SK-N-SH treated with all-trans-retinoic acid at 6 μM for 48 hours (cell line): ENCODE data around the gene PLEKHA4.

Experiments
- ATAC-seq: fragments of 200-7000 bp; cut with Tn5 transposase; 3 replicates; pipeline ENCODE4 v1.9.1; 2020; ENCODE audit warnings: mild to moderate bottlenecking, moderate library complexity
- ARNTL ChIP-seq: fragments of 450-650 bp; formaldehyde crosslinking; IDR thresholded peaks from 2 replicates; pipeline ENCODE4 v1.5.0; 2020; ENCODE audit warnings: low read depth, mild to moderate bottlenecking, moderate library complexity, borderline replicate concordance
- BACH2 ChIP-seq: fragments of 250-450 bp; sonication (Bioruptor Pico); IDR thresholded peaks from 2 replicates; pipeline ENCODE4 v1.9.0; 2021; ENCODE audit warnings: mild to moderate bottlenecking, borderline replicate concordance
- CSDC2 ChIP-seq: fragments of 250-450 bp; sonication (Bioruptor Pico); IDR thresholded peaks from 2 replicates; pipeline ENCODE4 v1.5.0; 2020; ENCODE audit warnings: mild to moderate bottlenecking, moderate library complexity
- ESRRG ChIP-seq: fragments of 250-450 bp; sonication (Bioruptor Pico); IDR thresholded peaks from 2 replicates; pipeline ENCODE4 v1.6.1; 2021; ENCODE audit warnings: mild to moderate bottlenecking
- GLIS3 ChIP-seq: fragments of 250-450 bp; sonication (Bioruptor Pico); IDR thresholded peaks from 2 replicates; pipeline ENCODE4 v1.5.0; 2020; ENCODE audit warnings: mild to moderate bottlenecking, moderate library complexity
- ISL1 ChIP-seq: fragments of 250-450 bp; sonication (Bioruptor Pico); IDR thresholded peaks from 2 replicates; pipeline ENCODE4 v2.1.2; 2022; ENCODE audit warnings: mild to moderate bottlenecking, moderate library complexity
- OSR1 ChIP-seq: fragments of 250-450 bp; sonication (Bioruptor Pico); IDR thresholded peaks from 2 replicates; pipeline ENCODE4 v1.8.0; 2022; ENCODE audit warnings: moderate library complexity, mild to moderate bottlenecking, inconsistent platforms
- PPARA ChIP-seq: fragments of 250-450 bp; sonication (Bioruptor Pico); IDR thresholded peaks from 2 replicates; pipeline ENCODE4 v1.5.0; 2020; ENCODE audit warnings: mild to moderate bottlenecking, borderline replicate concordance
- RARB ChIP-seq: fragments of 250-450 bp; sonication (Bioruptor Pico); IDR thresholded peaks from 2 replicates; pipeline ENCODE4 v1.8.0; 2021; ENCODE audit warnings: mild to moderate bottlenecking, moderate library complexity
- SNAI2 ChIP-seq: fragments of 250-450 bp; sonication (Bioruptor Pico); IDR thresholded peaks from 2 replicates; pipeline ENCODE4 v1.5.0; 2020; ENCODE audit warnings: mild to moderate bottlenecking, moderate library complexity
- TCF4 ChIP-seq: fragments of 250-450 bp; sonication (Bioruptor Pico); IDR thresholded peaks from 2 replicates; pipeline ENCODE4 v1.8.0; 2021; ENCODE audit warnings: mild to moderate bottlenecking, moderate library complexity, borderline replicate concordance
- TOX ChIP-seq: fragments of 250-450 bp; sonication (Bioruptor Pico); IDR thresholded peaks from 2 replicates; pipeline ENCODE4 v1.8.0; 2021; ENCODE audit warnings: mild to moderate bottlenecking, moderate library complexity, borderline replicate concordance
- ZC3H10 ChIP-seq: fragments of 250-450 bp; sonication (Bioruptor Pico); IDR thresholded peaks from 2 replicates; pipeline ENCODE4 v1.5.1; 2021; ENCODE audit warnings: mild to moderate bottlenecking, moderate library complexity
- ZFP3 ChIP-seq: fragments of 250-450 bp; sonication (Bioruptor Pico); IDR thresholded peaks from 2 replicates; pipeline ENCODE4 v1.5.0; 2020; ENCODE audit warnings: mild to moderate bottlenecking, moderate library complexity
- ZFP30 ChIP-seq: fragments of 450-650 bp; formaldehyde crosslinking; IDR thresholded peaks from 2 replicates; pipeline ENCODE4 v1.5.0; 2022; ENCODE audit warnings: mild to moderate bottlenecking, moderate library complexity
- ZNF565 ChIP-seq: fragments of 450-650 bp; formaldehyde crosslinking; conservative IDR thresholded peaks from 2 replicates; pipeline ENCODE4 v1.5.0; 2020; ENCODE audit warnings: low read depth, mild to moderate bottlenecking, moderate library complexity
- ZNF70 ChIP-seq: fragments of 450-650 bp; formaldehyde crosslinking; IDR thresholded peaks from 2 replicates; pipeline ENCODE4 v1.5.0; 2020; ENCODE audit warnings: mild to moderate bottlenecking, moderate library complexity
- ZNF8 ChIP-seq: fragments of 450-650 bp; formaldehyde crosslinking; IDR thresholded peaks from 2 replicates; pipeline ENCODE4 v1.5.0; 2020; ENCODE audit warnings: mild to moderate bottlenecking, moderate library complexity
- TF ChIP-seq, protein P1 (sequence below): fragments of 250-450 bp; sonication (Bioruptor Pico); IDR thresholded peaks from 2 replicates; pipeline ENCODE4 v1.8.0; 2021; ENCODE audit warnings: low read depth, mild to moderate bottlenecking, moderate library complexity, borderline replicate concordance
- TF ChIP-seq, protein P2 (sequence below): fragments of 250-450 bp; sonication (Bioruptor Pico); IDR thresholded peaks from 2 replicates; pipeline ENCODE4 v1.8.0; 2020; ENCODE audit warnings: mild to moderate bottlenecking, moderate library complexity, borderline replicate concordance
- TF ChIP-seq, protein P3 (sequence below): fragments of 250-450 bp; sonication (Bioruptor Pico); IDR thresholded peaks from 2 replicates; pipeline ENCODE4 v1.5.0; 2020; ENCODE audit warnings: mild to moderate bottlenecking, moderate library complexity

Gene PLEKHA4

DNA sequence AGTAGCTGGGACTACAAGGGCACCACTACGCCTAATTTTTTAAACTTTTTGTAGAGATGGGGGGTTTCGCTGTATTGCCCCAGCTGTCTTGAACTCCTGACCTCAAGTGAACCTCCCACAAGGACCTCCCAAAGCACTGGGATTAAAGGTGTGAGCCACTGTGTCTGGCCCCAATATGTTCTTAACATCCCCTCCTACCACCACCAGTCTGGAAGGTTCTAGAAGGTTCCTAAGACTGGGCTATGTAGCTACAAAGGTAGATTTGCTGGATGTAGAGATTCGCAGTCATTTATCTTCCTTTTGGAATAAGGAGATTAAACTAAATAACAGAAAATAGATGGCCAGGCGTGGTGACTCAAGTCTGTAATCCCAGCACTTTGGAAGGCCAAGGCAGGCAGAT is 37.5 kb downstream of the PLEKHA4 start:
- TF ChIP-seq ZNF8 (CRISPR knock-in tag) (no peak), ZFP3 (no peak), GLIS3 (CRISPR knock-in tag) (no peak), RARB (CRISPR knock-in tag) (no peak), ZFP30 (CRISPR knock-in tag) (no peak), OSR1 (CRISPR knock-in tag) (no peak), CSDC2 (no peak), BACH2 (CRISPR knock-in tag) (no peak), ARNTL (no peak), SNAI2 (CRISPR knock-in tag) (no peak), ZNF565 (CRISPR knock-in tag) (no peak), ISL1 (no peak), TCF4 (CRISPR knock-in tag) (no peak), ESRRG (CRISPR knock-in tag) (no peak)
- TF ChIP-seq, protein P1, sequence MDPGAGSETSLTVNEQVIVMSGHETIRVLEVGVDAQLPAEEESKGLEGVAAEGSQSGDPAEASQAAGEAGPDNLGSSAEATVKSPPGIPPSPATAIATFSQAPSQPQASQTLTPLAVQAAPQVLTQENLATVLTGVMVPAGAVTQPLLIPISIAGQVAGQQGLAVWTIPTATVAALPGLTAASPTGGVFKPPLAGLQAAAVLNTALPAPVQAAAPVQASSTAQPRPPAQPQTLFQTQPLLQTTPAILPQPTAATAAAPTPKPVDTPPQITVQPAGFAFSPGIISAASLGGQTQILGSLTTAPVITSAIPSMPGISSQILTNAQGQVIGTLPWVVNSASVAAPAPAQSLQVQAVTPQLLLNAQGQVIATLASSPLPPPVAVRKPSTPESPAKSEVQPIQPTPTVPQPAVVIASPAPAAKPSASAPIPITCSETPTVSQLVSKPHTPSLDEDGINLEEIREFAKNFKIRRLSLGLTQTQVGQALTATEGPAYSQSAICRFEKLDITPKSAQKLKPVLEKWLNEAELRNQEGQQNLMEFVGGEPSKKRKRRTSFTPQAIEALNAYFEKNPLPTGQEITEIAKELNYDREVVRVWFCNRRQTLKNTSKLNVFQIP = no peak
- ATAC-seq = no peak

DNA sequence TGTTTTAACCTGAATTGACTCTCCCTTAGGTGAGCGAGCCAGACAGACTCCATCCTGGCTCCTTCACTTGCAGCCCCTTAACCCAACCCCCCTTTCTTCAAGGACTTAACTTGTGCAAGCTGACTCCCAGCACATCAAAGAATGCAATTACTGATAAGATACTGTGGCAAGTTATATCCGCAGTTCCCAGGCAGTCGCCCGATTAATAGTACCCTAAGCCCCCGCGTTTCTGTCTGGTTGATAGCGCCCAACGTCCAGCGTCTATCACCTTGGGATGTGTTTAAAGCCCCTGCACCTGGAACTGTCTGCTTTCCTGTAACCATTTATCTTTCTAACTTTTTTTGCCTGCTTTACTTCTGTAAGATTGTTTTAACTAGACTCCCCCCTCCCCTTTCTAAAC is 38.3 kb downstream of the PLEKHA4 start:
- no peak for TF ChIP-seq ARNTL
- no peak for TF ChIP-seq ZFP30 (CRISPR knock-in tag)
- no peak for TF ChIP-seq ZC3H10
- no peak for TF ChIP-seq ISL1
- no peak for TF ChIP-seq SNAI2 (CRISPR knock-in tag)
- no peak for TF ChIP-seq RARB (CRISPR knock-in tag)
- TF ChIP-seq, protein P1 = no peak
- TF ChIP-seq, protein P2, sequence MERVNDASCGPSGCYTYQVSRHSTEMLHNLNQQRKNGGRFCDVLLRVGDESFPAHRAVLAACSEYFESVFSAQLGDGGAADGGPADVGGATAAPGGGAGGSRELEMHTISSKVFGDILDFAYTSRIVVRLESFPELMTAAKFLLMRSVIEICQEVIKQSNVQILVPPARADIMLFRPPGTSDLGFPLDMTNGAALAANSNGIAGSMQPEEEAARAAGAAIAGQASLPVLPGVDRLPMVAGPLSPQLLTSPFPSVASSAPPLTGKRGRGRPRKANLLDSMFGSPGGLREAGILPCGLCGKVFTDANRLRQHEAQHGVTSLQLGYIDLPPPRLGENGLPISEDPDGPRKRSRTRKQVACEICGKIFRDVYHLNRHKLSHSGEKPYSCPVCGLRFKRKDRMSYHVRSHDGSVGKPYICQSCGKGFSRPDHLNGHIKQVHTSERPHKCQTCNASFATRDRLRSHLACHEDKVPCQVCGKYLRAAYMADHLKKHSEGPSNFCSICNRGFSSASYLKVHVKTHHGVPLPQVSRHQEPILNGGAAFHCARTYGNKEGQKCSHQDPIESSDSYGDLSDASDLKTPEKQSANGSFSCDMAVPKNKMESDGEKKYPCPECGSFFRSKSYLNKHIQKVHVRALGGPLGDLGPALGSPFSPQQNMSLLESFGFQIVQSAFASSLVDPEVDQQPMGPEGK = no peak
- TF ChIP-seq, all 23 proteins: peak for 0
- no peak for ATAC-seq

DNA sequence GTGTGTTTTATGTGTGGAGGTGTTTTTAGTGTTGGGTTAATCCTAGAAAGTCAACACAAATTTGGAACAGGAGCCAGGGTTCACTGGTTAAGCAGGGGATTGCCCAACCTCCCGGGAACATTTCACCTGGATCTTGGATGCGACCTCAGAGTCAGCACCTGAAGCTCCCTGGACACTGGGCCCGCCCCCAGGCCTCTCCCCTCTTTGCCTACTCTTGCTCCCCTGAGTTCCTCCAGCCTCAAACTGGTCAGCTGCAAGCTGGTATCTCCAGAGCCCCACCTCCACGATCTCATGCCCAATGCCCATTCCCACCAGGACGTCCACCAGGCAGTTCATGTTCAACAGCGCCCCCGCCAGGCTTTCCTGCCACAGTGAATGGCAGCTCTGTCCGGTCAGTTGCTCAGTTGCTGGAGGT is 41.8 kb downstream of the PLEKHA4 start:
- TF ChIP-seq ZFP30 (CRISPR knock-in tag) (no peak), ZFP3 (no peak), ARNTL (no peak), OSR1 (CRISPR knock-in tag) (no peak), PPARA (CRISPR knock-in tag) (no peak), BACH2 (CRISPR knock-in tag) (no peak), ZNF565 (CRISPR knock-in tag) (no peak), ISL1 (no peak), TOX (CRISPR knock-in tag) (no peak), ZNF8 (CRISPR knock-in tag) (no peak)
- TF ChIP-seq, protein P3, sequence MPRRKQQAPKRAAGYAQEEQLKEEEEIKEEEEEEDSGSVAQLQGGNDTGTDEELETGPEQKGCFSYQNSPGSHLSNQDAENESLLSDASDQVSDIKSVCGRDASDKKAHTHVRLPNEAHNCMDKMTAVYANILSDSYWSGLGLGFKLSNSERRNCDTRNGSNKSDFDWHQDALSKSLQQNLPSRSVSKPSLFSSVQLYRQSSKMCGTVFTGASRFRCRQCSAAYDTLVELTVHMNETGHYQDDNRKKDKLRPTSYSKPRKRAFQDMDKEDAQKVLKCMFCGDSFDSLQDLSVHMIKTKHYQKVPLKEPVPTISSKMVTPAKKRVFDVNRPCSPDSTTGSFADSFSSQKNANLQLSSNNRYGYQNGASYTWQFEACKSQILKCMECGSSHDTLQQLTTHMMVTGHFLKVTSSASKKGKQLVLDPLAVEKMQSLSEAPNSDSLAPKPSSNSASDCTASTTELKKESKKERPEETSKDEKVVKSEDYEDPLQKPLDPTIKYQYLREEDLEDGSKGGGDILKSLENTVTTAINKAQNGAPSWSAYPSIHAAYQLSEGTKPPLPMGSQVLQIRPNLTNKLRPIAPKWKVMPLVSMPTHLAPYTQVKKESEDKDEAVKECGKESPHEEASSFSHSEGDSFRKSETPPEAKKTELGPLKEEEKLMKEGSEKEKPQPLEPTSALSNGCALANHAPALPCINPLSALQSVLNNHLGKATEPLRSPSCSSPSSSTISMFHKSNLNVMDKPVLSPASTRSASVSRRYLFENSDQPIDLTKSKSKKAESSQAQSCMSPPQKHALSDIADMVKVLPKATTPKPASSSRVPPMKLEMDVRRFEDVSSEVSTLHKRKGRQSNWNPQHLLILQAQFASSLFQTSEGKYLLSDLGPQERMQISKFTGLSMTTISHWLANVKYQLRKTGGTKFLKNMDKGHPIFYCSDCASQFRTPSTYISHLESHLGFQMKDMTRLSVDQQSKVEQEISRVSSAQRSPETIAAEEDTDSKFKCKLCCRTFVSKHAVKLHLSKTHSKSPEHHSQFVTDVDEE (CRISPR knock-in tag) = no peak

DNA sequence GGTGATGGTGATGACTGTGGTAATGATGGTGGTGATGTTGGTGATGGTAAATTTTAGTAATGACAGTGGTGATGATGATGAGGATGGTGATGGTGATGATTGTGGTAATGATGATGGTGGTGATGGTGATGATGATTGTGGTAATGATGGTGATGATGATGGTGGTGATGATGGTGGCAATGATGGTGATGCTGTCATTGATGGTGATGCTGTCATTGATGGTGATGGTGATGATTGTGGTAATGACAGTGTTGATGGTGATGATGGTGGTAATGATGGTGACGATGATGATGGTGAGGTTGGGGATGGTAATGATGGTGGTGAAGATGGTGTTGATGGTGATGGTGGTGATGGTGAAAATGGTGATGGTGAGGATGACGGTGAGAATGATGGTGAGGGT is 45.9 kb downstream of the PLEKHA4 start:
- TF ChIP-seq ZC3H10 (no peak), ESRRG (CRISPR knock-in tag) (no peak), ARNTL (no peak), ZNF70 (CRISPR knock-in tag) (no peak), ZFP3 (no peak), ZNF8 (CRISPR knock-in tag) (no peak), ISL1 (no peak)
- ATAC-seq = no peak

More for the DNA sequence above, 41.8 kb downstream of the PLEKHA4 start:
- ATAC-seq = no peak
